CD4-positive, alpha-beta T cell treated with Interleukin-6 at 100 ng/mL for 8 hours (primary cell): ENCODE measurements around the gene PCDHGC3.

Experiments used
- DNase-seq: peaks from one replicate; pipeline ENCODE4 v3.0.0-alpha.2; 2020; ENCODE audit warnings: mixed read lengths, low spot score

PCDHGC3 gene

GRCh38 chr5:141485321-141486055 is 9.7 kb downstream of the PCDHGC3 start:
- no peak for DNase-seq

- no peak for DNase-seq
Observed at GRCh38 chr5:141486091-141486490, 10.3 kb downstream of the PCDHGC3 start.

- DNase-seq: no peak
Observed at GRCh38 chr5:141487131-141487530, 11.4 kb downstream of the PCDHGC3 start.

- no peak for DNase-seq
Observed at GRCh38 chr5:141488591-141489561, 13.1 kb downstream of the PCDHGC3 start, which contains the start of gene PCDHGC5. TSS of gene PCDHGC5 (plus strand) at chr5:141489081. CDS start at chr5:141489241, 160 bp downstream.

GRCh38 chr5:141489841-141490240 is 14.1 kb downstream of the PCDHGC3 start:
- DNase-seq: no peak

- DNase-seq: no peak
Observed at GRCh38 chr5:141490271-141490670, 14.5 kb downstream of the PCDHGC3 start.

GRCh38 chr5:141490771-141491170 is 15.0 kb downstream of the PCDHGC3 start:
- no peak for DNase-seq

- no peak for DNase-seq
Observed at GRCh38 chr5:141491323-141492167, 15.8 kb downstream of the PCDHGC3 start.

GRCh38 chr5:141492168-141492885 is 16.6 kb downstream of the PCDHGC3 start:
- no peak for DNase-seq

- no peak for DNase-seq
Observed at GRCh38 chr5:141493500-141494422, 18.0 kb downstream of the PCDHGC3 start.

- no peak for DNase-seq
Observed at GRCh38 chr5:141494761-141495452, 19.1 kb downstream of the PCDHGC3 start.

- DNase-seq: no peak
Observed at GRCh38 chr5:141495453-141495811, 19.7 kb downstream of the PCDHGC3 start.

GRCh38 chr5:141496038-141496437 is 20.3 kb downstream of the PCDHGC3 start:
- DNase-seq: no peak

GRCh38 chr5:141501761-141502160 is 26.0 kb downstream of the PCDHGC3 start:
- no peak for DNase-seq

- DNase-seq: no peak
Observed at GRCh38 chr5:141503681-141504080, 27.9 kb downstream of the PCDHGC3 start.

GRCh38 chr5:141504216-141504615 is 28.4 kb downstream of the PCDHGC3 start:
- no peak for DNase-seq

- DNase-seq: no peak
Observed at GRCh38 chr5:141506381-141507155, 30.8 kb downstream of the PCDHGC3 start.

- no peak for DNase-seq
Observed at GRCh38 chr5:141507387-141508091, 31.8 kb downstream of the PCDHGC3 start.
